Choroid plexus epithelial cell (primary cell): ENCODE measurements around the gene C1orf146.

Experiments
- DNase-seq: peaks from one replicate; pipeline ENCODE4 v3.0.0-alpha.2; 2010; ENCODE audit warnings: low read depth
- H3K4me3 ChIP-seq: 2 replicates; pipeline ENCODE4 v1.5.1; 2011; ENCODE audit warnings: low read depth, mild to moderate bottlenecking, control low read depth, low read length, moderate library complexity
- CTCF ChIP-seq: conservative IDR thresholded peaks from 2 replicates; pipeline ENCODE4 v1.5.1; 2011; ENCODE audit warnings: low read depth, mild to moderate bottlenecking, control low read depth, inconsistent platforms, low read length, moderate library complexity

C1orf146 gene

GRCh38 chr1:92191726-92192125, 26.0 kb upstream of the C1orf146 start:
- no peak overlapping the region for H3K4me3 ChIP-seq
- DNase-seq = no peak
- TF ChIP-seq CTCF = no peak

GRCh38 chr1:92192246-92192645, 25.5 kb upstream of the C1orf146 start:
- DNase-seq = no peak
- H3K4me3 ChIP-seq = no peak overlapping the region
- TF ChIP-seq CTCF = no peak

- no peak for DNase-seq
- TF ChIP-seq CTCF = no peak
Measured at GRCh38 chr1:92194511-92194910, 23.2 kb upstream of the C1orf146 start.

GRCh38 chr1:92201973-92202372, 15.7 kb upstream of the C1orf146 start:
- TF ChIP-seq CTCF = no peak
- no peak overlapping the region for H3K4me3 ChIP-seq
- DNase-seq = peak; percentile 23

More at GRCh38 chr1:92194511-92194910, 23.2 kb upstream of the C1orf146 start:
- no peak overlapping the region for H3K4me3 ChIP-seq

- no peak overlapping the region for H3K4me3 ChIP-seq
- no peak for TF ChIP-seq CTCF
- DNase-seq = no peak
Measured at GRCh38 chr1:92203105-92203504, 14.6 kb upstream of the C1orf146 start.

- no peak for TF ChIP-seq CTCF
- peak; percentile 64 for DNase-seq
- no peak overlapping the region for H3K4me3 ChIP-seq
Measured at GRCh38 chr1:92210701-92211100, 7.0 kb upstream of the C1orf146 start.

- no peak overlapping the region for H3K4me3 ChIP-seq
- TF ChIP-seq CTCF = no peak
Measured at GRCh38 chr1:92211166-92211565, 6.5 kb upstream of the C1orf146 start.

More at GRCh38 chr1:92211166-92211565, 6.5 kb upstream of the C1orf146 start:
- DNase-seq = peak; percentile 89
